Ascending aorta (tissue), 2 donors: ENCODE results near the gene CYP24A1. TPM values are rescaled to one million over a fixed set of nuclear protein-coding genes. Genes with fewer than 3 reads are reported as not detected.

Experiments used
- DNase-seq, 2 donors: peaks; one replicate each; pipeline ENCODE4 v3.0.0-alpha.2; 2019; ENCODE audit warnings: low spot score in 2 of 2
- H3K27ac ChIP-seq, 2 donors: fragments of 200-600 bp; sonication (generic); one replicate each; pipeline ENCODE4 v1.5.1; 2016 to 2017; ENCODE audit warnings: mild to moderate bottlenecking in 1 of 2
- H3K27me3 ChIP-seq: fragments of 200-600 bp; sonication (generic); one replicate; pipeline ENCODE4 v1.5.1; 2017
- H3K36me3 ChIP-seq, 2 donors: fragments of 200-600 bp; sonication (generic); one replicate each; pipeline ENCODE4 v1.5.1; 2016
- H3K4me1 ChIP-seq, 2 donors: fragments of 200-600 bp; sonication (generic); one replicate each; pipeline ENCODE4 v1.5.1; 2016 to 2017; ENCODE audit warnings: mild to moderate bottlenecking in 1 of 2
- H3K4me3 ChIP-seq, 2 donors: fragments of 200-600 bp; sonication (generic); one replicate each; pipeline ENCODE4 v1.5.1; 2016 to 2017; ENCODE audit warnings: mild to moderate bottlenecking in 1 of 2
- H3K9me3 ChIP-seq, 2 donors: fragments of 200-600 bp; sonication (generic); one replicate each; pipeline ENCODE4 v1.5.1; 2016
- CTCF ChIP-seq, 3 experiments: fragments of 200-600 bp in 2 of 3; fragments of 450-650 bp in 1 of 3; sonication (generic) in 2 of 3; IDR thresholded peaks; one replicate each; pipeline ENCODE4 v1.5.1; 2016 to 2019; ENCODE audit warnings: antibody characterized with exemption in 3 of 3, mild to moderate bottlenecking in 1 of 3, moderate library complexity in 1 of 3
- intact Hi-C: fragments of 100-400 bp; cut with DNase I; formaldehyde crosslinking; loops from one replicate; pipeline ENCODE4 v1.15.1; 2023
- total RNA-seq: library from RNA; depleted of rRNA; stranded (reverse); fragments of >200 nt; gene quantifications from one replicate; pipeline ENCODE4 v1.1.0, GENCODE V29; 2016

The CYP24A1 gene
- not detected for total RNA-seq

GRCh38 chr20:54173653-54174456, at the start of gene CYP24A1:
CYP24A1 (minus strand) TSS chr20:54173986; CDS start chr20:54173579, 407 bp downstream.
- Histone ChIP-seq H3K27ac (no peak within 1 kb of the TSS), H3K27me3 (no peaks in the 10 kb centered on the region)
- TF ChIP-seq CTCF (IDR thresholded peaks at IDR 0.05): no peak

GRCh38 chr20:54223285-54223684, 49.5 kb upstream of the CYP24A1 start:
- DNase-seq: no peak
- intact Hi-C loops: loop anchor here (5.0 kb wide), 1 partner anchor 254 kb away; the partner anchor contains the start of gene DOK5
- Histone ChIP-seq H3K27me3 (no peaks in the 10 kb centered on the region), H3K27ac (no peak overlapping the region), H3K9me3 (no peaks in the 10 kb centered on the region), H3K4me1 (peaks cover 0 to 21% of the 10 kb centered on the region in 2 donors), H3K4me3 (no peak overlapping the region), H3K36me3 (no peaks in the 10 kb centered on the region)
- no peak for TF ChIP-seq CTCF (IDR thresholded peaks at IDR 0.05)

More at GRCh38 chr20:54173653-54174456, at the start of gene CYP24A1:
- Histone ChIP-seq H3K4me3 (peak within 1 kb of the TSS; percentile 18 to 29), H3K4me1 (peaks cover 0 to 3% of the 10 kb centered on the region in 2 donors), H3K9me3 (no peaks in the 10 kb centered on the region), H3K36me3 (no peaks in the 10 kb centered on the region)
- intact Hi-C loops: no loop called here
- DNase-seq: no peak

- DNase-seq: no peak
- Histone ChIP-seq H3K36me3 (no peaks in the 10 kb centered on the region), H3K4me3 (peak overlapping the region; percentile 11 to 21), H3K9me3 (no peaks in the 10 kb centered on the region), H3K4me1 (peaks cover 0 to 21% of the 10 kb centered on the region in 2 donors), H3K27ac (no peak overlapping the region), H3K27me3 (no peaks in the 10 kb centered on the region)
- TF ChIP-seq CTCF (IDR thresholded peaks at IDR 0.05): no peak
- intact Hi-C loops: loop anchor here (5.0 kb wide), 1 partner anchor 255 kb away; the partner anchor contains the start of gene DOK5
Measured at GRCh38 chr20:54221996-54222890, 48.5 kb upstream of the CYP24A1 start.

- Histone ChIP-seq H3K4me1 (peaks cover 0 to 21% of the 10 kb centered on the region in 2 donors), H3K4me3 (no peak overlapping the region), H3K27me3 (no peaks in the 10 kb centered on the region), H3K27ac (no peak overlapping the region), H3K9me3 (no peaks in the 10 kb centered on the region), H3K36me3 (peaks cover under 1 to 3% of the 10 kb centered on the region in 2 donors)
- no peak for TF ChIP-seq CTCF (IDR thresholded peaks at IDR 0.05)
- DNase-seq: no peak
- intact Hi-C loops: loop anchor here (5.0 kb wide), 1 partner anchor 256 kb away; the partner anchor contains the start of gene DOK5
Measured at GRCh38 chr20:54221353-54221752, 47.6 kb upstream of the CYP24A1 start.

GRCh38 chr20:54220722-54221121, 46.9 kb upstream of the CYP24A1 start:
- TF ChIP-seq CTCF (IDR thresholded peaks at IDR 0.05): no peak
- H3K4me1 ChIP-seq: peaks cover 0 to 21% of the 10 kb centered on the region in 2 donors
- intact Hi-C loops: loop anchor here (1.0 to 5.0 kb wide), 2 partner anchors 257 to 427 kb away; partner anchors contain the start of gene DOK5
- H3K27me3 ChIP-seq: no peaks in the 10 kb centered on the region
- H3K9me3 ChIP-seq: no peaks in the 10 kb centered on the region
- H3K36me3 ChIP-seq: peaks cover 4 to 7% of the 10 kb centered on the region in 2 donors
- no peak overlapping the region for H3K27ac ChIP-seq
- no peak overlapping the region for H3K4me3 ChIP-seq
- DNase-seq: no peak
